A549 (cell line): ENCODE data around the gene AFF3.

Experiments
- BHLHE40 ChIP-seq: IDR thresholded peaks from 2 replicates; pipeline ENCODE4 v1.6.1; 2012; ENCODE audit warnings: low read depth, low read length, inconsistent platforms
- CHD2 ChIP-seq: fragments of 150-350 bp; IDR thresholded peaks from 2 replicates; pipeline ENCODE4 v1.6.1; 2014; ENCODE audit warnings: low read length; ENCODE audit not compliant: partially characterized antibody
- JUN ChIP-seq, 2 experiments: fragments of >200 bp; sonication (Bioruptor Twin); formaldehyde crosslinking; IDR thresholded peaks; 2 replicates in 1 of 2; 3 replicates in 1 of 2; pipeline ENCODE4 v1.6.1; 2016 to 2017
- MAZ ChIP-seq: fragments of 150-350 bp; IDR thresholded peaks from 2 replicates; pipeline ENCODE4 v1.6.1; 2014; ENCODE audit warnings: antibody characterized with exemption, low read depth, low read length, borderline replicate concordance
- RCOR1 ChIP-seq: fragments of 150-350 bp; IDR thresholded peaks from 2 replicates; pipeline ENCODE4 v1.6.1; 2014; ENCODE audit warnings: antibody characterized with exemption, low read length, low read depth
- TFCP2L1 ChIP-seq: fragments of 250-450 bp; sonication (Bioruptor Pico); IDR thresholded peaks from 2 replicates; pipeline ENCODE4 v1.5.0; 2021; ENCODE audit warnings: mild to moderate bottlenecking
- TF ChIP-seq, protein P1 (sequence below): fragments of >200 bp; sonication (Bioruptor Twin); formaldehyde crosslinking; IDR thresholded peaks from 3 replicates; pipeline ENCODE4 v1.5.1; 2016
- TF ChIP-seq, protein P2 (sequence below): IDR thresholded peaks from 2 replicates; pipeline ENCODE4 v1.6.1; 2012
- TF ChIP-seq, protein P3 (sequence below): fragments of 250-450 bp; sonication (Bioruptor Pico); IDR thresholded peaks from 2 replicates; pipeline ENCODE4 v1.5.0; 2021; ENCODE audit warnings: mild to moderate bottlenecking, moderate library complexity, borderline replicate concordance
- TF ChIP-seq, protein P4 (sequence below): fragments of 450-650 bp; IDR thresholded peaks from 2 replicates; pipeline ENCODE4 v1.6.1; 2014; ENCODE audit warnings: antibody characterized with exemption
- TF ChIP-seq, protein P5 (sequence below): fragments of 150-350 bp; IDR thresholded peaks from 2 replicates; pipeline ENCODE4 v1.6.1; 2014; ENCODE audit warnings: low read depth, mild to moderate bottlenecking, low read length

DNA sequence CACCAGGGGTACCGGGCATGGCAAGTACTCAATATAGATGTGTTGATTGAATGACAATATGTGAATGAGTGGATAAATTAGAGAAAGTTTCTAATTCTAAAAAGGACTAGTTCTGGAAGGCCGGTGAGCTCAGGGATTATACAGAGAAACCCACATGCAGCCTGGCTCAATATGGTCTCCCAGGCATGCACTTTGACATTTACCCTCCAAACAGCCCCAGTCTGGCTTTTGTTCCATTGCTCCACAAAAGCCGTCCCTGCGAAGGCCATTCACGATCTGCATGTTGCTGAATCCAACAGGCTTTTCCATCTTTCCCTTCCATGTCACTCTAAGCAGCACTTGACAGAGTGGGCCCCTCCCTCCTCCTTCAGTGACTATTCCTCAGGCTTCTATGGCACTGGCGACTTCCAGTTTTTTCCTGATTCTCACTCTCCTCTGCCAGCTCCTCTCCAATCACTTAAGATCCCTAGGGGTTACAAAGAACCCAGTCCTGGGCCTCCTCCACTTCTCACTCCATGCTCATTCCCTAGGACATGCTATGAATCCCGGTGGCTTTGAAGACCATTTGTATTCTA lies 266.7 kb downstream of the AFF3 start:
- TF ChIP-seq, protein P1, sequence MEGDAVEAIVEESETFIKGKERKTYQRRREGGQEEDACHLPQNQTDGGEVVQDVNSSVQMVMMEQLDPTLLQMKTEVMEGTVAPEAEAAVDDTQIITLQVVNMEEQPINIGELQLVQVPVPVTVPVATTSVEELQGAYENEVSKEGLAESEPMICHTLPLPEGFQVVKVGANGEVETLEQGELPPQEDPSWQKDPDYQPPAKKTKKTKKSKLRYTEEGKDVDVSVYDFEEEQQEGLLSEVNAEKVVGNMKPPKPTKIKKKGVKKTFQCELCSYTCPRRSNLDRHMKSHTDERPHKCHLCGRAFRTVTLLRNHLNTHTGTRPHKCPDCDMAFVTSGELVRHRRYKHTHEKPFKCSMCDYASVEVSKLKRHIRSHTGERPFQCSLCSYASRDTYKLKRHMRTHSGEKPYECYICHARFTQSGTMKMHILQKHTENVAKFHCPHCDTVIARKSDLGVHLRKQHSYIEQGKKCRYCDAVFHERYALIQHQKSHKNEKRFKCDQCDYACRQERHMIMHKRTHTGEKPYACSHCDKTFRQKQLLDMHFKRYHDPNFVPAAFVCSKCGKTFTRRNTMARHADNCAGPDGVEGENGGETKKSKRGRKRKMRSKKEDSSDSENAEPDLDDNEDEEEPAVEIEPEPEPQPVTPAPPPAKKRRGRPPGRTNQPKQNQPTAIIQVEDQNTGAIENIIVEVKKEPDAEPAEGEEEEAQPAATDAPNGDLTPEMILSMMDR = no peak
- TF ChIP-seq, protein P2, sequence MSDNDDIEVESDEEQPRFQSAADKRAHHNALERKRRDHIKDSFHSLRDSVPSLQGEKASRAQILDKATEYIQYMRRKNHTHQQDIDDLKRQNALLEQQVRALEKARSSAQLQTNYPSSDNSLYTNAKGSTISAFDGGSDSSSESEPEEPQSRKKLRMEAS = no peak
- TF ChIP-seq BHLHE40 (no peak), RCOR1 (no peak), JUN (IDR thresholded peaks at IDR 0.05) (no peak), MAZ (no peak), TFCP2L1 (CRISPR knock-in tag) (no peak), CHD2 (no peak)
- TF ChIP-seq, protein P3, sequence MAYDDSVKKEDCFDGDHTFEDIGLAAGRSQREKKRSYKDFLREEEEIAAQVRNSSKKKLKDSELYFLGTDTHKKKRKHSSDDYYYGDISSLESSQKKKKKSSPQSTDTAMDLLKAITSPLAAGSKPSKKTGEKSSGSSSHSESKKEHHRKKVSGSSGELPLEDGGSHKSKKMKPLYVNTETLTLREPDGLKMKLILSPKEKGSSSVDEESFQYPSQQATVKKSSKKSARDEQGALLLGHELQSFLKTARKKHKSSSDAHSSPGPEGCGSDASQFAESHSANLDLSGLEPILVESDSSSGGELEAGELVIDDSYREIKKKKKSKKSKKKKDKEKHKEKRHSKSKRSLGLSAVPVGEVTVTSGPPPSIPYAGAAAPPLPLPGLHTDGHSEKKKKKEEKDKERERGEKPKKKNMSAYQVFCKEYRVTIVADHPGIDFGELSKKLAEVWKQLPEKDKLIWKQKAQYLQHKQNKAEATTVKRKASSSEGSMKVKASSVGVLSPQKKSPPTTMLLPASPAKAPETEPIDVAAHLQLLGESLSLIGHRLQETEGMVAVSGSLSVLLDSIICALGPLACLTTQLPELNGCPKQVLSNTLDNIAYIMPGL (CRISPR knock-in tag) = no peak
- TF ChIP-seq, protein P4, sequence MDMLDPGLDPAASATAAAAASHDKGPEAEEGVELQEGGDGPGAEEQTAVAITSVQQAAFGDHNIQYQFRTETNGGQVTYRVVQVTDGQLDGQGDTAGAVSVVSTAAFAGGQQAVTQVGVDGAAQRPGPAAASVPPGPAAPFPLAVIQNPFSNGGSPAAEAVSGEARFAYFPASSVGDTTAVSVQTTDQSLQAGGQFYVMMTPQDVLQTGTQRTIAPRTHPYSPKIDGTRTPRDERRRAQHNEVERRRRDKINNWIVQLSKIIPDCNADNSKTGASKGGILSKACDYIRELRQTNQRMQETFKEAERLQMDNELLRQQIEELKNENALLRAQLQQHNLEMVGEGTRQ = no peak
- TF ChIP-seq, protein P5, sequence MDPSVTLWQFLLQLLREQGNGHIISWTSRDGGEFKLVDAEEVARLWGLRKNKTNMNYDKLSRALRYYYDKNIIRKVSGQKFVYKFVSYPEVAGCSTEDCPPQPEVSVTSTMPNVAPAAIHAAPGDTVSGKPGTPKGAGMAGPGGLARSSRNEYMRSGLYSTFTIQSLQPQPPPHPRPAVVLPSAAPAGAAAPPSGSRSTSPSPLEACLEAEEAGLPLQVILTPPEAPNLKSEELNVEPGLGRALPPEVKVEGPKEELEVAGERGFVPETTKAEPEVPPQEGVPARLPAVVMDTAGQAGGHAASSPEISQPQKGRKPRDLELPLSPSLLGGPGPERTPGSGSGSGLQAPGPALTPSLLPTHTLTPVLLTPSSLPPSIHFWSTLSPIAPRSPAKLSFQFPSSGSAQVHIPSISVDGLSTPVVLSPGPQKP = no peak
